GM15510 (cell line): ENCODE data around the gene GPR161.

ENCODE experiments used
- POLR2A ChIP-seq: IDR thresholded peaks from 3 replicates; pipeline ENCODE4 v1.6.1; 2011; ENCODE audit warnings: borderline replicate concordance; ENCODE audit not compliant: insufficient read length; ENCODE audit errors: extremely low read depth

Gene GPR161

GRCh38 chr1:168098534-168099320 is 38.0 kb downstream of the GPR161 start:
- TF ChIP-seq POLR2A = no peak

- TF ChIP-seq POLR2A = no peak
These were observed 38.7 kb downstream of the GPR161 start for GRCh38 chr1:168097921-168098528.

GRCh38 chr1:168096296-168097165 is 40.2 kb downstream of the GPR161 start:
- no peak for TF ChIP-seq POLR2A

- TF ChIP-seq POLR2A = no peak
These were observed 41.3 kb downstream of the GPR161 start for GRCh38 chr1:168095476-168095875.

- TF ChIP-seq POLR2A = no peak
These were observed 43.1 kb downstream of the GPR161 start for GRCh38 chr1:168093616-168094015.

- TF ChIP-seq POLR2A = no peak
These were observed 44.0 kb downstream of the GPR161 start for GRCh38 chr1:168092566-168093355.

GRCh38 chr1:168091720-168092550 is 44.8 kb downstream of the GPR161 start:
- TF ChIP-seq POLR2A = no peak

- no peak for TF ChIP-seq POLR2A
These were observed 45.7 kb downstream of the GPR161 start for GRCh38 chr1:168091063-168091462.

- TF ChIP-seq POLR2A = no peak
These were observed 46.3 kb downstream of the GPR161 start for GRCh38 chr1:168090395-168090794.

GRCh38 chr1:168089979-168090337 is 46.8 kb downstream of the GPR161 start:
- TF ChIP-seq POLR2A = no peak

GRCh38 chr1:168089326-168089978 is 47.3 kb downstream of the GPR161 start:
- no peak for TF ChIP-seq POLR2A

GRCh38 chr1:168088511-168089325 is 48.0 kb downstream of the GPR161 start:
- TF ChIP-seq POLR2A = no peak
